Panc1 (cell line): ENCODE data around the gene ADGRE3. TPM values are rescaled to one million over a fixed set of nuclear protein-coding genes. Genes with fewer than 3 reads are reported as not detected.

Experiments used
- ATAC-seq: fragments of 200-7000 bp; cut with Tn5 transposase; 2 replicates; pipeline ENCODE4 v1.9.1; 2020; ENCODE audit warnings: mild to moderate bottlenecking, moderate library complexity
- BruUV-seq: library from RNA; stranded (reverse); fragments of 400-500 nt; replicated peaks from 2 replicates; lab custom pipeline; 2021; lab: Mats Ljungman, UMichigan
- CTCF ChIA-PET: fragments of 300-600 bp; sonication (Branson Sonifier 250); formaldehyde crosslinking; loops from one replicate; lab custom pipeline; 2022; ENCODE audit warnings: antibody characterized with exemption; lab: Charles Lee
- POLR2A ChIA-PET: fragments of 300-600 bp; sonication (Branson Sonifier 250); formaldehyde crosslinking; loops from one replicate; lab custom pipeline; 2022; ENCODE audit warnings: antibody characterized with exemption; lab: Charles Lee
- DNase-seq: peaks from one replicate; pipeline ENCODE4 v3.0.0-alpha.2; 2010; ENCODE audit warnings: low read depth, low spot score
- H3K27ac ChIP-seq: 2 replicates; pipeline ENCODE4 v1.5.1; 2011; ENCODE audit warnings: mild to moderate bottlenecking, low read length, inconsistent platforms
- H3K27me3 ChIP-seq: fragments of 200-500 bp; sonication (Bioruptor generic); 2 replicates; pipeline ENCODE4 v1.6.0; 2014; ENCODE audit warnings: low read length, inconsistent platforms; ENCODE audit not compliant: control insufficient read depth, insufficient read depth
- H3K36me3 ChIP-seq: fragments of 200-500 bp; sonication (Bioruptor generic); 2 replicates; pipeline ENCODE4 v1.5.1; 2014; ENCODE audit warnings: inconsistent platforms, mild to moderate bottlenecking, low read length, moderate library complexity; ENCODE audit not compliant: control insufficient read depth, insufficient read depth
- H3K4me1 ChIP-seq: 2 replicates; pipeline ENCODE4 v1.5.1; 2011; ENCODE audit warnings: inconsistent platforms, mild to moderate bottlenecking, low read length, moderate library complexity; ENCODE audit not compliant: control insufficient read depth, insufficient read depth
- H3K4me3 ChIP-seq, 2 experiments: 2 replicates each; pipeline ENCODE4 v1.5.1; 2011 to 2012; ENCODE audit warnings: low read depth in 2 of 2, low read length in 2 of 2, mild to moderate bottlenecking in 2 of 2, inconsistent platforms in 1 of 2, moderate library complexity in 1 of 2
- H3K9me3 ChIP-seq: fragments of 200-500 bp; sonication (Bioruptor generic); 2 replicates; pipeline ENCODE4 v1.5.1; 2014; ENCODE audit warnings: low read depth, mild to moderate bottlenecking, inconsistent platforms, low read length, moderate library complexity; ENCODE audit not compliant: control insufficient read depth, insufficient read depth
- POLR2AphosphoS5 ChIP-seq: IDR thresholded peaks from 2 replicates; pipeline ENCODE4 v1.6.1; 2012; ENCODE audit warnings: mild to moderate bottlenecking, low read depth, low read length, moderate library complexity
- REST ChIP-seq, 2 experiments: IDR thresholded peaks; 2 replicates each; pipeline ENCODE4 v1.6.1; 2011 to 2012; ENCODE audit warnings: low read depth in 2 of 2, control low read depth in 1 of 2, low read length in 1 of 2, mild to moderate bottlenecking in 1 of 2, moderate library complexity in 1 of 2; ENCODE audit not compliant: insufficient read depth in 1 of 2
- SIN3A ChIP-seq: IDR thresholded peaks from 2 replicates; pipeline ENCODE4 v1.6.1; 2012; ENCODE audit warnings: low read depth, mild to moderate bottlenecking, low read length, moderate library complexity, borderline replicate concordance; ENCODE audit not compliant: insufficient read depth
- TCF7L2 ChIP-seq: IDR thresholded peaks from 2 replicates; pipeline ENCODE4 v1.6.1; 2011; ENCODE audit warnings: mild to moderate bottlenecking, low read depth, low read length, inconsistent platforms
- in situ Hi-C: cut with HindIII; loops from 2 replicates; pipeline ENCODE4 v1.10.0; 2016; ENCODE audit warnings: low sequenced_read_pairs, low pct_unique_long_range_greater_than_20kb
- intact Hi-C: fragments of 100-400 bp; cut with micrococcal nuclease; formaldehyde crosslinking; loops from one replicate; pipeline ENCODE4 v1.10.0; 2022; ENCODE audit not compliant: unreplicated experiment
- total RNA-seq: library from RNA; stranded (reverse); gene quantifications from one replicate; pipeline ENCODE4 v1.2.1, GENCODE V29; 2021; ENCODE audit not compliant: unreplicated experiment
- TF ChIP-seq, protein P1 (sequence below): fragments of 450-650 bp; IDR thresholded peaks from 2 replicates; pipeline ENCODE4 v1.5.1; 2017; ENCODE audit warnings: mild to moderate bottlenecking

ADGRE3 gene
- total RNA-seq, 1 experiment from 2014 or later = not detected

DNA sequence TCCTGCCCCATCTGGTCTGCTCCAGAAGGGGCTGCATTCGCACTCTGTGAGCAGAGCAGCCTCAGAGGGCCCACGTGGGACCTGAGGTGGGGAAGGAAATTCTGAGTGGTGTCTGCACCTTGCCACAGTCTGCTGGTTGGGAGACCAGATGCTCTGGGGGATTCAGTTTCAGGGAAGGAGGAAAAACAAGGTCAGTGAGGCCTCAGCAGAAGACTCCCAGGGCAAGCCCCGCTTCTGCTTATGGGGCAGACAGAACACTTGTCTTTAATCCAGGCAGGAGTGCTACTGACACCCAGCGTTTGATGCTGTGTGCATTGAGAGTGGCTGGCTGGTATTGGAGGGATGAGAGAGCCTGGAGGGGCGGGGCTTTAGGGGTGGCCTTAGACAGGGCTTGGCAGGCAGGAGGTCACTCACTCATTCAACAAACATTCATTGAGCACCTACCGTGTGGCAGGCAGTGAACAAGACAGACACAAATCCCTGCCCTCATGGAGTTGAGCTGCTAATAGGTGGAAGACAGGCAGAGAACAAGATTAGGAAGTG is 96.7 kb downstream of the ADGRE3 start:
- intact Hi-C loops (loop anchor here (5.0 kb wide), 1 partner anchor 99 kb away; no protein-coding TSS in a partner anchor), in situ Hi-C loops (no loop called here)
- no peaks in the 10 kb centered on the region for H3K9me3 ChIP-seq
- no peak overlapping the region for H3K27ac ChIP-seq
- ChIA-PET CTCF (no interaction called here), POLR2A (no interaction called here)
- H3K36me3 ChIP-seq = no peaks in the 10 kb centered on the region
- TF ChIP-seq, protein P1, sequence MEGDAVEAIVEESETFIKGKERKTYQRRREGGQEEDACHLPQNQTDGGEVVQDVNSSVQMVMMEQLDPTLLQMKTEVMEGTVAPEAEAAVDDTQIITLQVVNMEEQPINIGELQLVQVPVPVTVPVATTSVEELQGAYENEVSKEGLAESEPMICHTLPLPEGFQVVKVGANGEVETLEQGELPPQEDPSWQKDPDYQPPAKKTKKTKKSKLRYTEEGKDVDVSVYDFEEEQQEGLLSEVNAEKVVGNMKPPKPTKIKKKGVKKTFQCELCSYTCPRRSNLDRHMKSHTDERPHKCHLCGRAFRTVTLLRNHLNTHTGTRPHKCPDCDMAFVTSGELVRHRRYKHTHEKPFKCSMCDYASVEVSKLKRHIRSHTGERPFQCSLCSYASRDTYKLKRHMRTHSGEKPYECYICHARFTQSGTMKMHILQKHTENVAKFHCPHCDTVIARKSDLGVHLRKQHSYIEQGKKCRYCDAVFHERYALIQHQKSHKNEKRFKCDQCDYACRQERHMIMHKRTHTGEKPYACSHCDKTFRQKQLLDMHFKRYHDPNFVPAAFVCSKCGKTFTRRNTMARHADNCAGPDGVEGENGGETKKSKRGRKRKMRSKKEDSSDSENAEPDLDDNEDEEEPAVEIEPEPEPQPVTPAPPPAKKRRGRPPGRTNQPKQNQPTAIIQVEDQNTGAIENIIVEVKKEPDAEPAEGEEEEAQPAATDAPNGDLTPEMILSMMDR = no peak
- TF ChIP-seq TCF7L2 (no peak), SIN3A (no peak), POLR2AphosphoS5 (no peak), REST (IDR thresholded peaks at IDR 0.05; ENCODE audit: insufficient read depth in 1 of 2, low read depth in 2 of 2, low read length in 1 of 2) (no peak)
- no peak overlapping the region for H3K4me3 ChIP-seq
- peak; percentile 58; the same call in 1 of the 2 replicates for ATAC-seq
- H3K27me3 ChIP-seq = no peaks in the 10 kb centered on the region
- no peaks in the 10 kb centered on the region for H3K4me1 ChIP-seq
- no TSS peak for BruUV-seq
- no peak for DNase-seq

GRCh38 chr19:14577264-14577663 is 97.4 kb downstream of the ADGRE3 start:
- DNase-seq = no peak
- ChIA-PET CTCF (no interaction called here), POLR2A (no interaction called here)
- intact Hi-C loops (loop anchor here (5.0 kb wide), 1 partner anchor 100 kb away; no protein-coding TSS in a partner anchor), in situ Hi-C loops (no loop called here)
- no peaks in the 10 kb centered on the region; the same call in 1 of the 2 replicates for H3K4me1 ChIP-seq
- TF ChIP-seq, protein P1 = no peak
- TF ChIP-seq POLR2AphosphoS5 (no peak), REST (IDR thresholded peaks at IDR 0.05; ENCODE audit: insufficient read depth in 1 of 2, low read depth in 2 of 2, low read length in 1 of 2) (no peak), SIN3A (no peak), TCF7L2 (no peak)
- H3K27ac ChIP-seq = no peak overlapping the region
- no peaks in the 10 kb centered on the region for H3K27me3 ChIP-seq
- no peaks in the 10 kb centered on the region for H3K9me3 ChIP-seq
- BruUV-seq = no TSS peak
- no peaks in the 10 kb centered on the region for H3K36me3 ChIP-seq
- no peak for ATAC-seq
- H3K4me3 ChIP-seq = no peak overlapping the region
